Measurements from ENCODE around the gene LRCH3. TPM values are rescaled to one million over a fixed set of nuclear protein-coding genes. Genes with fewer than 3 reads are reported as not detected.
"Not testable (repeated sequence)": the region's sequence is repeated elsewhere in the genome, so short reads cannot be mapped to it uniquely, and the experiment has no call there.

Gene LRCH3
- total RNA-seq, 1 donor from 2014 or later = 42.1 TPM

- no peak overlapping the region for H3K9ac ChIP-seq (ENCODE audit: low read length)
- Mint-ChIP-seq H3K27me3 (ENCODE audit: low read depth, unreplicated experiment) (no peaks in the 10 kb centered on the region), H3K36me3 (ENCODE audit: low read depth, unreplicated experiment) (peaks cover 12% of the 10 kb centered on the region), H3K4me3 (ENCODE audit: unreplicated experiment) (no peak overlapping the region), H3K9me3 (ENCODE audit: unreplicated experiment) (no peaks in the 10 kb centered on the region), H3K27ac (ENCODE audit: unreplicated experiment) (no peak overlapping the region), H3K4me1 (ENCODE audit: low read depth, unreplicated experiment) (peaks cover 29% of the 10 kb centered on the region)
- H3K9me3 ChIP-seq (ENCODE audit: insufficient read depth, low read depth, low read length) = no peaks in the 10 kb centered on the region
- no peaks in the 10 kb centered on the region for H3K79me2 ChIP-seq (ENCODE audit: insufficient read depth, low read length)
- no peak overlapping the region for H2AFZ ChIP-seq (ENCODE audit: low read depth, low read length)
- no peak overlapping the region for H3K27ac ChIP-seq (ENCODE audit: low read depth, low read length)
- H3K36me3 ChIP-seq (ENCODE audit: insufficient read depth, low read length) = peaks cover 18% of the 10 kb centered on the region
- no peaks in the 10 kb centered on the region for H3K27me3 ChIP-seq (ENCODE audit: insufficient read depth, low read length)
- no peak for FAIRE-seq
- TF ChIP-seq EZH2 (IDR thresholded peaks at IDR 0.05; ENCODE audit: insufficient read depth, low read length) (no peak), CTCF (IDR thresholded peaks at IDR 0.05; ENCODE audit: insufficient read depth, low read depth, low read length) (no peak)
- no peak overlapping the region for H3K4me2 ChIP-seq (ENCODE audit: low read length)
- H3K4me3 ChIP-seq (ENCODE audit: insufficient read depth, low read depth, low read length) = no peak overlapping the region
- H3K4me1 ChIP-seq (ENCODE audit: insufficient read depth, low read length) = no peaks in the 10 kb centered on the region
- no peaks in the 10 kb centered on the region for H4K20me1 ChIP-seq (ENCODE audit: insufficient read depth, low read length)
- DNase-seq (ENCODE audit: low read depth) = no peak
Observed at GRCh38 chr3:197882586-197882985, 91.5 kb downstream of the LRCH3 start.

GRCh38 chr3:197883541-197883940 lies 92.5 kb downstream of the LRCH3 start:
- Histone ChIP-seq H2AFZ (ENCODE audit: low read depth, low read length) (no peak overlapping the region), H3K9ac (ENCODE audit: low read length) (no peak overlapping the region), H3K4me2 (ENCODE audit: low read length) (no peak overlapping the region), H3K4me3 (ENCODE audit: insufficient read depth, low read depth, low read length) (no peak overlapping the region), H3K4me1 (ENCODE audit: insufficient read depth, low read length) (no peaks in the 10 kb centered on the region), H3K79me2 (ENCODE audit: insufficient read depth, low read length) (no peaks in the 10 kb centered on the region), H3K27ac (ENCODE audit: low read depth, low read length) (no peak overlapping the region), H3K9me3 (ENCODE audit: insufficient read depth, low read depth, low read length) (no peaks in the 10 kb centered on the region), H3K36me3 (ENCODE audit: insufficient read depth, low read length) (peaks cover 18% of the 10 kb centered on the region), H3K27me3 (ENCODE audit: insufficient read depth, low read length) (no peaks in the 10 kb centered on the region), H4K20me1 (ENCODE audit: insufficient read depth, low read length) (no peaks in the 10 kb centered on the region)
- no peak for TF ChIP-seq EZH2 (IDR thresholded peaks at IDR 0.05; ENCODE audit: insufficient read depth, low read length)
- Mint-ChIP-seq H3K36me3 (ENCODE audit: low read depth, unreplicated experiment) (peaks cover 8% of the 10 kb centered on the region), H3K9me3 (ENCODE audit: unreplicated experiment) (no peaks in the 10 kb centered on the region), H3K27ac (ENCODE audit: unreplicated experiment) (no peak overlapping the region), H3K27me3 (ENCODE audit: low read depth, unreplicated experiment) (no peaks in the 10 kb centered on the region), H3K4me1 (ENCODE audit: low read depth, unreplicated experiment) (peaks cover 25% of the 10 kb centered on the region), H3K4me3 (ENCODE audit: unreplicated experiment) (no peak overlapping the region)
- FAIRE-seq (no peak), DNase-seq (ENCODE audit: low read depth) (no peak)

GRCh38 chr3:197884330-197884729 lies 93.3 kb downstream of the LRCH3 start:
- H4K20me1 ChIP-seq (ENCODE audit: insufficient read depth, low read length); DNase-seq (ENCODE audit: low read depth); H3K4me1 ChIP-seq (ENCODE audit: insufficient read depth, low read length); H3K9me3 Mint-ChIP-seq (ENCODE audit: unreplicated experiment); H3K36me3 Mint-ChIP-seq (ENCODE audit: low read depth, unreplicated experiment); H3K9ac ChIP-seq (ENCODE audit: low read length); H3K27ac ChIP-seq (ENCODE audit: low read depth, low read length); H3K27ac Mint-ChIP-seq (ENCODE audit: unreplicated experiment); H2AFZ ChIP-seq (ENCODE audit: low read depth, low read length); H3K9me3 ChIP-seq (ENCODE audit: insufficient read depth, low read depth, low read length); H3K4me3 ChIP-seq (ENCODE audit: insufficient read depth, low read depth, low read length); H3K4me2 ChIP-seq (ENCODE audit: low read length); FAIRE-seq; H3K27me3 ChIP-seq (ENCODE audit: insufficient read depth, low read length); H3K27me3 Mint-ChIP-seq (ENCODE audit: low read depth, unreplicated experiment); H3K4me3 Mint-ChIP-seq (ENCODE audit: unreplicated experiment); H3K79me2 ChIP-seq (ENCODE audit: insufficient read depth, low read length): not testable (repeated sequence)
- peaks cover 18% of the 10 kb centered on the region for H3K36me3 ChIP-seq (ENCODE audit: insufficient read depth, low read length)
- peaks cover 26% of the 10 kb centered on the region for H3K4me1 Mint-ChIP-seq (ENCODE audit: low read depth, unreplicated experiment)

GRCh38 chr3:197886052-197886451 lies 95.0 kb downstream of the LRCH3 start:
- not testable (repeated sequence) for H3K79me2 ChIP-seq (ENCODE audit: insufficient read depth, low read length); H3K4me3 ChIP-seq (ENCODE audit: insufficient read depth, low read depth, low read length); H3K4me3 Mint-ChIP-seq (ENCODE audit: unreplicated experiment); FAIRE-seq; H3K9ac ChIP-seq (ENCODE audit: low read length); H3K27ac Mint-ChIP-seq (ENCODE audit: unreplicated experiment); H2AFZ ChIP-seq (ENCODE audit: low read depth, low read length); H3K27me3 Mint-ChIP-seq (ENCODE audit: low read depth, unreplicated experiment); H3K36me3 Mint-ChIP-seq (ENCODE audit: low read depth, unreplicated experiment); H4K20me1 ChIP-seq (ENCODE audit: insufficient read depth, low read length); DNase-seq (ENCODE audit: low read depth); H3K27me3 ChIP-seq (ENCODE audit: insufficient read depth, low read length); H3K9me3 Mint-ChIP-seq (ENCODE audit: unreplicated experiment); H3K9me3 ChIP-seq (ENCODE audit: insufficient read depth, low read depth, low read length); H3K4me2 ChIP-seq (ENCODE audit: low read length); H3K27ac ChIP-seq (ENCODE audit: low read depth, low read length); H3K4me1 ChIP-seq (ENCODE audit: insufficient read depth, low read length)
- H3K4me1 Mint-ChIP-seq (ENCODE audit: low read depth, unreplicated experiment) = peaks cover 22% of the 10 kb centered on the region
- peaks cover 14% of the 10 kb centered on the region for H3K36me3 ChIP-seq (ENCODE audit: insufficient read depth, low read length)

GRCh38 chr3:197887430-197888053 lies 96.5 kb downstream of the LRCH3 start:
- H3K36me3 ChIP-seq (ENCODE audit: insufficient read depth, low read length) = peaks cover 10% of the 10 kb centered on the region
- H3K9me3 Mint-ChIP-seq (ENCODE audit: unreplicated experiment); FAIRE-seq; H3K4me1 ChIP-seq (ENCODE audit: insufficient read depth, low read length); H3K27me3 ChIP-seq (ENCODE audit: insufficient read depth, low read length); DNase-seq (ENCODE audit: low read depth); H3K27me3 Mint-ChIP-seq (ENCODE audit: low read depth, unreplicated experiment); H3K27ac ChIP-seq (ENCODE audit: low read depth, low read length); H3K9ac ChIP-seq (ENCODE audit: low read length); H3K4me3 ChIP-seq (ENCODE audit: insufficient read depth, low read depth, low read length); H3K4me2 ChIP-seq (ENCODE audit: low read length); H3K4me3 Mint-ChIP-seq (ENCODE audit: unreplicated experiment); H3K36me3 Mint-ChIP-seq (ENCODE audit: low read depth, unreplicated experiment); H4K20me1 ChIP-seq (ENCODE audit: insufficient read depth, low read length); H2AFZ ChIP-seq (ENCODE audit: low read depth, low read length); H3K79me2 ChIP-seq (ENCODE audit: insufficient read depth, low read length); H3K9me3 ChIP-seq (ENCODE audit: insufficient read depth, low read depth, low read length): not testable (repeated sequence)
- Mint-ChIP-seq H3K4me1 (ENCODE audit: low read depth, unreplicated experiment) (peaks cover 14% of the 10 kb centered on the region), H3K27ac (ENCODE audit: unreplicated experiment) (peak overlapping the region; percentile 58)
